ENCODE results near the gene TJP1. TPM values are rescaled to one million over a fixed set of nuclear protein-coding genes. Genes with fewer than 3 reads are reported as not detected.

The TJP1 gene
- total RNA-seq, 1 experiment from 2014 or later = 129 TPM

GRCh38 chr15:29790607-29791006 is 31.7 kb downstream of the TJP1 start:
- H3K36me3 Mint-ChIP-seq = peaks cover 29% of the 10 kb centered on the region
- TF ChIP-seq GTF2I (CRISPR knock-in tag; conservative IDR thresholded peaks at IDR 0.05) (no peak), ZNF219 (CRISPR knock-in tag; IDR thresholded peaks at IDR 0.05; ENCODE audit: borderline replicate concordance) (no peak), ATF6 (CRISPR knock-in tag; IDR thresholded peaks at IDR 0.05) (no peak), CREB1 (CRISPR knock-in tag; IDR thresholded peaks at IDR 0.05) (no peak), ESRRA (CRISPR knock-in tag; IDR thresholded peaks at IDR 0.05; ENCODE audit: borderline replicate concordance) (no peak), OVOL2 (CRISPR knock-in tag; IDR thresholded peaks at IDR 0.05; ENCODE audit: borderline replicate concordance) (no peak), NFATC4 (CRISPR knock-in tag; IDR thresholded peaks at IDR 0.05) (no peak), ZNF232 (CRISPR knock-in tag; IDR thresholded peaks at IDR 0.05) (no peak), STAT6 (CRISPR knock-in tag; conservative IDR thresholded peaks at IDR 0.05; ENCODE audit: low read depth) (no peak), ZMAT4 (CRISPR knock-in tag; IDR thresholded peaks at IDR 0.05) (no peak), ZNF317 (CRISPR knock-in tag; IDR thresholded peaks at IDR 0.05; ENCODE audit: borderline replicate concordance, low read depth) (no peak), MYBL2 (CRISPR knock-in tag; IDR thresholded peaks at IDR 0.05) (no peak)
- peaks cover 18% of the 10 kb centered on the region for H3K4me1 Mint-ChIP-seq
- POLR2A ChIA-PET = no interaction called here
- H3K27me3 Mint-ChIP-seq (ENCODE audit: low read depth) = no peaks in the 10 kb centered on the region
- no peak overlapping the region for H3K27ac Mint-ChIP-seq
- DNase-seq (ENCODE audit: low spot score) (no peak), ATAC-seq (no peak)
- H3K4me3 Mint-ChIP-seq = no peak overlapping the region
- H3K9me3 Mint-ChIP-seq = peaks cover 2% of the 10 kb centered on the region
- CTCF ChIA-PET = no interaction called here

GRCh38 chr15:29789871-29790270 is 32.4 kb downstream of the TJP1 start:
- Mint-ChIP-seq H3K27ac (0 out of 2 replicates have a peak overlapping the region, but pooled peaks have one; percentile 21), H3K4me3 (no peak overlapping the region), H3K36me3 (peaks cover 24% of the 10 kb centered on the region), H3K27me3 (ENCODE audit: low read depth) (no peaks in the 10 kb centered on the region), H3K9me3 (no peaks in the 10 kb centered on the region), H3K4me1 (peaks cover 24% of the 10 kb centered on the region)
- no peak for ATAC-seq
- TF ChIP-seq SMAD4 (CRISPR knock-in tag; IDR thresholded peaks at IDR 0.05) (no peak), ERG (CRISPR knock-in tag; IDR thresholded peaks at IDR 0.05) (no peak), IRF2 (CRISPR knock-in tag; IDR thresholded peaks at IDR 0.05; ENCODE audit: borderline replicate concordance, low read depth) (no peak), ZNF232 (CRISPR knock-in tag; IDR thresholded peaks at IDR 0.05) (no peak), ZNF423 (CRISPR knock-in tag; IDR thresholded peaks at IDR 0.05) (no peak), AR (CRISPR knock-in tag; IDR thresholded peaks at IDR 0.05) (no peak)
- no peak for DNase-seq (ENCODE audit: low spot score)
- CTCF ChIA-PET = no interaction called here
- POLR2A ChIA-PET = no interaction called here
